Neural cell (in vitro differentiated cells): ENCODE measurements around the gene NDUFA8. TPM values are rescaled to one million over a fixed set of nuclear protein-coding genes. Genes with fewer than 3 reads are reported as not detected.
A peak's percentile ranks its signal among the peaks of the same experiment; 100 is the strongest.

Source experiments
- H2AFZ ChIP-seq: fragments of 200-600, 300-800 bp; sonication (generic), shearing (Covaris generic); 2 replicates; pipeline ENCODE4 v1.6.0; 2014; ENCODE audit warnings: low read depth, mild to moderate bottlenecking, antibody characterized with exemption, low read length, moderate library complexity
- H3F3A ChIP-seq: fragments of 200-600 bp; shearing (Covaris generic); 2 replicates; pipeline ENCODE4 v1.6.1; 2016; ENCODE audit warnings: mild to moderate bottlenecking, moderate library complexity, mixed read lengths, antibody characterized with exemption, low read length; ENCODE audit not compliant: insufficient read depth, poor library complexity, severe bottlenecking
- H3K27ac ChIP-seq: fragments of 200-600, 300-800 bp; sonication (generic), shearing (Covaris generic); 2 replicates; pipeline ENCODE4 v1.5.1; 2014; ENCODE audit warnings: mild to moderate bottlenecking, low read length, moderate library complexity
- H3K27me3 ChIP-seq: fragments of 300-800, 200-600 bp; sonication (generic), shearing (Covaris generic); 2 replicates; pipeline ENCODE4 v1.6.0; 2014; ENCODE audit warnings: mild to moderate bottlenecking, low read depth, low read length, moderate library complexity; ENCODE audit not compliant: insufficient read depth
- H3K36me3 ChIP-seq: fragments of 300-800, 200-600 bp; sonication (generic), shearing (Covaris generic); 2 replicates; pipeline ENCODE4 v1.5.1; 2014; ENCODE audit warnings: mild to moderate bottlenecking, antibody characterized with exemption, low read length, moderate library complexity; ENCODE audit not compliant: insufficient read depth
- H3K4me2 ChIP-seq: fragments of 300-800, 200-600 bp; sonication (generic), shearing (Covaris generic); 2 replicates; pipeline ENCODE4 v1.6.0; 2014; ENCODE audit warnings: mild to moderate bottlenecking, low read length
- H3K4me3 ChIP-seq: fragments of 300-800, 200-600 bp; sonication (generic), shearing (Covaris generic); 2 replicates; pipeline ENCODE4 v1.5.1; 2014; ENCODE audit warnings: mild to moderate bottlenecking, low read length, moderate library complexity
- H3K79me2 ChIP-seq: fragments of 200-600 bp; shearing (Covaris generic); replicated peaks from 2 replicates; pipeline ENCODE4 v1.6.0; 2014; ENCODE audit warnings: mild to moderate bottlenecking, low read length, moderate library complexity; ENCODE audit not compliant: insufficient read depth
- H3K9ac ChIP-seq: fragments of 300-800, 200-600 bp; sonication (generic), shearing (Covaris generic); 2 replicates; pipeline ENCODE4 v1.6.1; 2016; ENCODE audit warnings: mild to moderate bottlenecking, low read length, mixed read lengths
- H3K9me2 ChIP-seq: fragments of 200-600 bp; shearing (Covaris generic); 2 replicates; pipeline ENCODE4 v1.6.1; 2016; ENCODE audit warnings: mild to moderate bottlenecking, low read length, mixed read lengths; ENCODE audit not compliant: insufficient read depth
- H3K9me3 ChIP-seq: fragments of 200-600, 300-800 bp; sonication (generic), shearing (Covaris generic); 2 replicates; pipeline ENCODE4 v1.6.1; 2016; ENCODE audit warnings: mild to moderate bottlenecking, mixed run types, low read length, moderate library complexity, mixed read lengths
- H4K20me1 ChIP-seq: fragments of 200-600 bp; shearing (Covaris generic); 2 replicates; pipeline ENCODE4 v1.6.1; 2016; ENCODE audit warnings: mild to moderate bottlenecking, mixed run types; ENCODE audit not compliant: insufficient read depth
- EP300 ChIP-seq: fragments of 450-650 bp; conservative IDR thresholded peaks from 2 replicates; pipeline ENCODE4 v1.6.1; 2014; ENCODE audit warnings: antibody characterized with exemption, mild to moderate bottlenecking, moderate library complexity; ENCODE audit not compliant: poor library complexity, severe bottlenecking
- EZH2 ChIP-seq: fragments of 200-600, 300-800 bp; shearing (Covaris generic), sonication (generic); IDR thresholded peaks from 2 replicates; pipeline ENCODE4 v1.6.1; 2014; ENCODE audit warnings: antibody characterized with exemption, low read length, borderline replicate concordance, mild to moderate bottlenecking; ENCODE audit not compliant: insufficient read depth, poor library complexity, severe bottlenecking
- MXI1 ChIP-seq: fragments of 450-650 bp; conservative IDR thresholded peaks from 2 replicates; pipeline ENCODE4 v1.6.1; 2014; ENCODE audit warnings: antibody characterized with exemption, mild to moderate bottlenecking; ENCODE audit not compliant: poor library complexity, severe bottlenecking
- POLR2AphosphoS5 ChIP-seq: IDR thresholded peaks from 2 replicates; pipeline ENCODE4 v1.6.1; 2012
- SMC3 ChIP-seq: fragments of 450-650 bp; conservative IDR thresholded peaks from 2 replicates; pipeline ENCODE4 v1.6.1; 2014; ENCODE audit warnings: antibody characterized with exemption, mild to moderate bottlenecking, moderate library complexity; ENCODE audit not compliant: poor library complexity
- TAF1 ChIP-seq: IDR thresholded peaks from 2 replicates; pipeline ENCODE4 v1.6.1; 2012; ENCODE audit warnings: low read depth
- polyA plus RNA-seq: library from polyadenylated mRNA; depleted of rRNA; stranded (reverse); fragments of >200 nt; gene quantifications from 2 replicates; pipeline ENCODE4 v1.2.3, GENCODE V29; 2014
- TF ChIP-seq, protein P1 (sequence below): fragments of 450-650 bp; IDR thresholded peaks from 2 replicates; pipeline ENCODE4 v1.5.1; 2014; ENCODE audit warnings: antibody characterized with exemption, mild to moderate bottlenecking, moderate library complexity; ENCODE audit not compliant: poor library complexity, severe bottlenecking
- TF ChIP-seq, protein P2 (sequence below): IDR thresholded peaks from 2 replicates; pipeline ENCODE4 v1.6.1; 2012; ENCODE audit warnings: borderline replicate concordance

The NDUFA8 gene
- polyA plus RNA-seq, 1 donor from 2014 or later = 65.0 TPM

DNA sequence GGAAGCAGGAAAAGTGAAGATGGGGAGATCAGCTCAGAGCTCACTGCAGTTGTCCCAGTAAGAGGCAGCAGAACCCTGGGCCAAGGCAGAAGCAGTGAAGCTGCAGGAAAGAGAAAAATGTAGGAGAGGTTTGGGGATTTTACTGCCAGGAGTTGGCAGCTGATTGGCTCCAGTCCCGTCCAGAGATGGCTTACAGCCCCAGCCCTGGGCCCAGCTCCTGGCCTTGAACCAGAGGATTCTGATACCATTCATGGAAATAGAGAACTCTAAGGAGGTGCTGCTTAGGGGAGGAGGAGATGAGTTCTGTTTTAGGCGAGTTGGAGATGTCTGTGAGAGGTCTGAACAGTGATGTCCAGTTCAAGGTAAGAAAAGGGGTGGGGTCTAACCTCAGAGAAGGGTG, 4.7 kb upstream of the NDUFA8 start:
- no peaks in the 10 kb centered on the region for H3K36me3 ChIP-seq
- no peaks in the 10 kb centered on the region for H4K20me1 ChIP-seq
- no peaks in the 10 kb centered on the region for H3F3A ChIP-seq
- H3K79me2 ChIP-seq = peaks cover 2% of the 10 kb centered on the region
- H3K4me3 ChIP-seq = no peak overlapping the region
- H3K27me3 ChIP-seq = no peaks in the 10 kb centered on the region
- no peaks in the 10 kb centered on the region for H3K9me3 ChIP-seq
- no peaks in the 10 kb centered on the region for H3K9me2 ChIP-seq
- no peak overlapping the region for H3K9ac ChIP-seq
- no peak overlapping the region for H3K27ac ChIP-seq
- no peak overlapping the region for H3K4me2 ChIP-seq
- TF ChIP-seq SMC3 (no peak), EP300 (no peak)
- TF ChIP-seq, protein P1, sequence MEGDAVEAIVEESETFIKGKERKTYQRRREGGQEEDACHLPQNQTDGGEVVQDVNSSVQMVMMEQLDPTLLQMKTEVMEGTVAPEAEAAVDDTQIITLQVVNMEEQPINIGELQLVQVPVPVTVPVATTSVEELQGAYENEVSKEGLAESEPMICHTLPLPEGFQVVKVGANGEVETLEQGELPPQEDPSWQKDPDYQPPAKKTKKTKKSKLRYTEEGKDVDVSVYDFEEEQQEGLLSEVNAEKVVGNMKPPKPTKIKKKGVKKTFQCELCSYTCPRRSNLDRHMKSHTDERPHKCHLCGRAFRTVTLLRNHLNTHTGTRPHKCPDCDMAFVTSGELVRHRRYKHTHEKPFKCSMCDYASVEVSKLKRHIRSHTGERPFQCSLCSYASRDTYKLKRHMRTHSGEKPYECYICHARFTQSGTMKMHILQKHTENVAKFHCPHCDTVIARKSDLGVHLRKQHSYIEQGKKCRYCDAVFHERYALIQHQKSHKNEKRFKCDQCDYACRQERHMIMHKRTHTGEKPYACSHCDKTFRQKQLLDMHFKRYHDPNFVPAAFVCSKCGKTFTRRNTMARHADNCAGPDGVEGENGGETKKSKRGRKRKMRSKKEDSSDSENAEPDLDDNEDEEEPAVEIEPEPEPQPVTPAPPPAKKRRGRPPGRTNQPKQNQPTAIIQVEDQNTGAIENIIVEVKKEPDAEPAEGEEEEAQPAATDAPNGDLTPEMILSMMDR = no peak
- TF ChIP-seq, protein P2, sequence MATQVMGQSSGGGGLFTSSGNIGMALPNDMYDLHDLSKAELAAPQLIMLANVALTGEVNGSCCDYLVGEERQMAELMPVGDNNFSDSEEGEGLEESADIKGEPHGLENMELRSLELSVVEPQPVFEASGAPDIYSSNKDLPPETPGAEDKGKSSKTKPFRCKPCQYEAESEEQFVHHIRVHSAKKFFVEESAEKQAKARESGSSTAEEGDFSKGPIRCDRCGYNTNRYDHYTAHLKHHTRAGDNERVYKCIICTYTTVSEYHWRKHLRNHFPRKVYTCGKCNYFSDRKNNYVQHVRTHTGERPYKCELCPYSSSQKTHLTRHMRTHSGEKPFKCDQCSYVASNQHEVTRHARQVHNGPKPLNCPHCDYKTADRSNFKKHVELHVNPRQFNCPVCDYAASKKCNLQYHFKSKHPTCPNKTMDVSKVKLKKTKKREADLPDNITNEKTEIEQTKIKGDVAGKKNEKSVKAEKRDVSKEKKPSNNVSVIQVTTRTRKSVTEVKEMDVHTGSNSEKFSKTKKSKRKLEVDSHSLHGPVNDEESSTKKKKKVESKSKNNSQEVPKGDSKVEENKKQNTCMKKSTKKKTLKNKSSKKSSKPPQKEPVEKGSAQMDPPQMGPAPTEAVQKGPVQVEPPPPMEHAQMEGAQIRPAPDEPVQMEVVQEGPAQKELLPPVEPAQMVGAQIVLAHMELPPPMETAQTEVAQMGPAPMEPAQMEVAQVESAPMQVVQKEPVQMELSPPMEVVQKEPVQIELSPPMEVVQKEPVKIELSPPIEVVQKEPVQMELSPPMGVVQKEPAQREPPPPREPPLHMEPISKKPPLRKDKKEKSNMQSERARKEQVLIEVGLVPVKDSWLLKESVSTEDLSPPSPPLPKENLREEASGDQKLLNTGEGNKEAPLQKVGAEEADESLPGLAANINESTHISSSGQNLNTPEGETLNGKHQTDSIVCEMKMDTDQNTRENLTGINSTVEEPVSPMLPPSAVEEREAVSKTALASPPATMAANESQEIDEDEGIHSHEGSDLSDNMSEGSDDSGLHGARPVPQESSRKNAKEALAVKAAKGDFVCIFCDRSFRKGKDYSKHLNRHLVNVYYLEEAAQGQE = no peak
- H2AFZ ChIP-seq = no peak overlapping the region

DNA sequence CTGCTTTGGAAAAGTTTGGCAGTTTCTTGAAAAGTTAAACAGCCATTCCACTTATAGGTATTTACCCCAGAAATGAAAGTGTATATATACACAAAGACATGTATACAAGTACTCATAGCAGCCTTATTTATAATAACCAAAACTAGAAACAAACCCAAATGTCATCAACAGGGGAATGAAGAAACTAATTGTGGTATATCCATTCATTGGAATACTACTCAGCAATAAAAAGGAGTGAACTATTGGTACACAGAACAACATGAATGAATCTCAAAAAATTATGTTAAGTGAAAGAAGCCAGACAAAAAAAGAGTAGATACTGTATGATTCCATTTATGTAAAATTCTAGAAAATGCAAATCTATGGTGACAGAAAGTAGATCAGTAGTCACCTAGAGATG, 2.8 kb upstream of the NDUFA8 start:
- H3K79me2 ChIP-seq = peaks cover 14% of the 10 kb centered on the region
- H4K20me1 ChIP-seq = no peaks in the 10 kb centered on the region
- H3K9me3 ChIP-seq = no peaks in the 10 kb centered on the region
- H3K4me2 ChIP-seq = no peak overlapping the region
- H3K9me2 ChIP-seq = no peaks in the 10 kb centered on the region
- H3K4me3 ChIP-seq = no peak overlapping the region
- no peaks in the 10 kb centered on the region for H3F3A ChIP-seq
- TF ChIP-seq EZH2 = no peak
- no peaks in the 10 kb centered on the region for H3K36me3 ChIP-seq
- H3K27ac ChIP-seq = no peak overlapping the region
- H2AFZ ChIP-seq = no peak overlapping the region
- H3K9ac ChIP-seq = no peak overlapping the region
- H3K27me3 ChIP-seq = no peaks in the 10 kb centered on the region

DNA sequence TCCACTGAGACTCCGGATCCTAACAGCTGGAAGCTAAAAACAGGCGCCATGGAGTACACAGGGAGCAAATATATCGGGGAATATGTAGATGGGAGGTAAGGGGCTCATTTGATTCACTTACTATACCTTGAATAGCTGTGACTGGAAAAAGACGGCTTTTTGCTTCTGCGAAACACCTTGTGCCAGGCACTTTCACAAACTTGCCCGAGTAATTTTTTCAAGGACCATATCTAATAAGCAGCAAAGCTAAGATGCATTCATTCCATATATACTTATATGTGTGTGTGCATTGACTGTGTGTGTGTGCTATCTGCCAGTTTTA, 307 bp upstream of the NDUFA8 start:
- no peak overlapping the region for H3K9ac ChIP-seq
- H3K27me3 ChIP-seq = no peaks in the 10 kb centered on the region
- peak overlapping the region; percentile 47 for H3K4me2 ChIP-seq
- H3K36me3 ChIP-seq = no peaks in the 10 kb centered on the region
- H3K9me3 ChIP-seq = no peaks in the 10 kb centered on the region
- H2AFZ ChIP-seq = no peak overlapping the region
- TF ChIP-seq MXI1 (peak; percentile 10), TAF1 (no peak), EZH2 (no peak), POLR2AphosphoS5 (no peak)
- peak overlapping the region; percentile 79 for H3K4me3 ChIP-seq
- peaks cover 35% of the 10 kb centered on the region for H3K79me2 ChIP-seq
- no peaks in the 10 kb centered on the region for H3F3A ChIP-seq
- no peaks in the 10 kb centered on the region for H3K9me2 ChIP-seq
- H4K20me1 ChIP-seq = no peaks in the 10 kb centered on the region
- no peak overlapping the region for H3K27ac ChIP-seq
